Measurements from ENCODE around the gene CD2BP2.
"Not testable (repeated sequence)": the region's sequence is repeated elsewhere in the genome, so short reads cannot be mapped to it uniquely, and the experiment has no call there.

Gene CD2BP2

DNA sequence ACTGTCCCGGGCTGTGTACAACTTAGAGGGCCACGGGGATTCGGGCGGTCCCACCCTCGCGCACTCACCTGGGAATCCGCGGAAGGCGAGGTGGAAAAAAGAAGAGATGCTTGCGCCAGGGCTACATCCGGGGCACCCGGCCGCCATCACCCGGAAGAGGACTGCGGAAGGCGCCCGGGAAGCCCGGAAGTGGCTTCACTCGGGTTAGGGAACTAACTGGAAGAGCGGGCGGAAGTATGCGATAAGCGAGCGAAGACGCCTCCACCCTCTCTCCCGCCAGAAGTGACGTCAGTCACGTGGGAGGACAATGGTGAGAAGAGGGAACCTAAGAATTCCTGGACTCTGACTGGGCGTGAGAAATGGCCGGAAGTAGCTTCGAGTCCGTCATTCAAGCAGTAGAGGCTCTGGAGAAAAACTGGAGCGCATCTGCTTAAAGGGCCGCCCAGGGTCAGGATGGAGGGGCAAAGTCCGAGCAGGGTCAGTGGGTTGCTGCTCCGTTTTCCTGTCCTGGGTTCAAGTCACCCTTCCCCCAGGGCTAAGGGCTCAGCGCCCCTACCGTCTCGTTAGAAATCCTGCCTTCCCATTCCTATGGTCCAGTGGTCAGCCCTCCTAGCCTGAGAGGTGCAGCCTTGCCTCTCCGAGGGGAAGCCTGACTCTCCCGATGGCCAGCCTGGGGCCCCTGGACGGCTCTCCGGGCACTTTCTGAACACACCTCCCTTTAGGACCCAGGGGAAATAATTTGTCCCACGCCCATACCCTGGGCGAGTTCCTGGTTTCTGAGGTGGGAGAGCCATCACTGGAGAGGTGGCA lies at the start of gene CD2BP2:
TSS of gene CD2BP2 (minus strand) at position 165 of the 810 bp plus-strand sequence. CDS start 627 bp downstream, outside the sequence.
- DNase-seq = peak; percentile 95 to 98

DNA sequence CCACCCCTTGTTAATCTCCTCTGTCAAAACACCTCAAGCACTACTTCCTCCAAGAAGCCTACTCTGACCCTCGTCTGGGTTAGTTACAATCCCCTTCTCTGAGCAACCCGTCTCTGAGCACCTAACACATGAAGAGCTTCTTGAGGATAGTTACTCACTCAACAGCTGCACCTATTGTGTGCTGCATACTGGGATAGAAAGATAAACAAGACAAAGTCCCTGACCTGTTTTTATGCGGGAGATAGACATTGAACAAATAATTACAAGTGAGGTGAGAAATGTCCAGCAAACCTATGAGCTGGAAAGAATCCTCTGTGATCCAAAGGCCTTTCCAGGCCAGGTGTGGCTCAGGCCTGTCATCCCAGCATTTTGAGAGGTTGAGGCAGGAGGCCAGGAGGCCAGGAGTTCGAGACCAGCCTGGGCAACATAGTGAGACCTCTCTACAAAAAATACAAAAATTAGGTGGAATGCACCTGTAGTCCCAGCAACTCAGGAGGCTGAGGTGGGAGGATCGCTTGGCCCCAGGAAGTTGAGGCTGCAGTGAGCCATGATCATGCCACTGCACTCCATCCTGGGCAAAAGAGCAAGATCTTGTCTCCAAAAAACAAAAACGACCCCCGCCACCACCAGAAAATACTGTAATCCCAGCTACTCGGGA lies 46.8 kb upstream of the CD2BP2 start:
- DNase-seq = no peak

DNA sequence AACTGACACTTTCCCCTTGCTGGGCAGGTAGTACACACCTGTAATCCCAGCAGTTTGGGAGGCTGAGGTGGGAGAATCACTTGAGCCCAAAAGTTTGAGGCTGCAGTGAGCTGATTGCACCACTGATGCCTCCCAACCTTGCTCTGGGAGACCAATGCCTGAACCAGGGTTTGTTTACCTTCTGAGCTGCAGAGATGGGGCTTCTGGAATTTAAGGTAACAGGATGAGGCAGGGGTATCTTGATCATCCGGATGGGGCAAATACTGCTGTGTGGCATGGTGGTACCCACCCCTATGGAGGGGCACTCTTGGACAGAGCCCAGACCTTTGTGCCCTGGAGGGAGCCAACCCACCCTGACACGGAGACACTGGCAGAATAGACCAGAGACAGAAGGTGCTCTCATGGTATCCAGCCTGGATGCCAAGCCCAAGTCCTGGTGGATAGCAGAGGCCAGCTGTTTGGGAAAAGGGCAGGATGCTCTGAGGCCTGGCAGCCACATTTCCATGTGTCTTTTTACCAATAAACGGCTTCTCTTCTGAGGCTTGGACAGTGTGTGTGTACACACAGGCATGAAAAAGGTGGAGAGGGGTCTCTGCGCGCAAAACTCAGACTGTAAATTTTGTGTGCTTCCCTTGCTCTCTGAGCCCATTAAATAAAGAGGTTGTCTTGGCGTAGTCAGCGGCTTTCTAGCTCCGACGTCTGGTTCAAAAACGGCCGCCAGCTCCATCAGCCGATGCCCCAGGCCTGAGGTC lies 44.5 kb upstream of the CD2BP2 start:
- no peak for DNase-seq

DNA sequence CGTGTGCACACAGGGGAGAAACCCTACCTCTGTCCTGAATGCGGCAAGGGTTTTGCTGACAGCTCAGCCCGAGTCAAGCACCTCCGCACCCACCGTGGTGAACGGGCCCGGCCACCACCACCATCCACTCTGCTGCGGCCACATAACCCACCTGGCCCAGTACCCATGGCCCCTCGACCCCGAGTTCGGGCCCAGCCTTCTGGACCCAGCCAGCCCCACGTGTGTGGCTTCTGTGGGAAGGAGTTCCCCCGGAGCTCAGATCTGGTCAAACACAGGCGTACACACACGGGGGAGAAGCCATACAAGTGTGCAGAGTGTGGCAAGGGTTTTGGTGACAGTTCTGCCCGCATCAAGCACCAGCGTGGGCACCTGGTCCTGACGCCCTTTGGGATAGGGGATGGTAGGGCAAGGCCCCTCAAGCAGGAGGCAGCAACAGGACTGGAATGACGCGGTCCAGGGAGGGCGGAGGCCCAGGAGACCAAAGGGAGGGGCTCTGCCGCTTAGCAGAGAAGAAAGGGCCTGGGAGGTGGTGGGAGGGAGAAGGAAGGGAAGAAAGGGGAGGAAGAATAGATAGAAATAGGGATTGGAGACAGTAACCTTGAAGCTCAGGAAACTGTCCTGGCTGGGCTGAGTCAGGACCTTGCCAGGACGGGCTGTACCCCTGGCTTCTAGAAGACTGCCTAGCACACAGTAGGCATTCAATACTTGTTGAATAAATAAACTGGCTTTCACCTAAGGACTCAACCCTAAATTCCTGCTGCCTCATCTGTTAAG lies 43.7 kb upstream of the CD2BP2 start:
- no peak for DNase-seq

DNA sequence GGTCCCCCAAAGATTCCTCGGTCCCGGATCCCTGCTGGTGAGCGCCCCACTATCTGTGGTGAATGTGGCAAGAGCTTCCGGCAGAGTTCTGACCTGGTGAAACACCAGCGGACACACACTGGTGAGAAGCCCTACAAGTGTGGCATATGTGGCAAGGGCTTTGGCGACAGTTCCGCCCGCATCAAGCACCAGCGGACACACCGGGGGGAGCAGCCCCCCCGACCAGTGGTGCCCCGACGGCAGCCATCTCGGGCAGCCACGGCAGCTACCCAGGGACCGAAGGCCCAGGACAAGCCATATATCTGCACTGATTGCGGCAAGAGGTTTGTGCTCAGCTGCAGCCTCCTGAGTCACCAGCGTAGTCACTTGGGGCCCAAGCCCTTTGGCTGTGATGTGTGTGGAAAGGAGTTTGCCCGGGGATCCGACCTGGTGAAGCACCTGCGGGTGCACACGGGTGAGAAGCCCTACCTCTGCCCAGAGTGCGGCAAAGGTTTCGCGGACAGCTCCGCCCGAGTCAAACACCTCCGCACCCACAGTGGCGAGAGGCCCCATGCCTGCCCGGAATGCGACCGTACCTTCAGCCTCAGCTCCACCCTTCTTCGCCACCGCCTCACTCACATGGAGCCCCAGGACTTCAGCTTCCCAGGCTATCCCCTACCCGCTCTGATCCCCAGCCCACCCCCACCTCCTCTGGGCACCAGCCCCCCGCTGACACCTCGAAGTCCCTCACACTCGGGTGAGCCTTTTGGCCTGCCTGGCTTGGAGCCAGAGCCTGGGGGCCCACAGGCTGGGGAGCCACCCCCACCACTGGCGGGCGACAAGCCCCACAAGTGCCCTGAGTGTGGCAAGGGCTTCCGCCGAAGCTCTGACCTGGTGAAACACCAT lies 42.9 kb upstream of the CD2BP2 start:
- DNase-seq = no peak

DNA sequence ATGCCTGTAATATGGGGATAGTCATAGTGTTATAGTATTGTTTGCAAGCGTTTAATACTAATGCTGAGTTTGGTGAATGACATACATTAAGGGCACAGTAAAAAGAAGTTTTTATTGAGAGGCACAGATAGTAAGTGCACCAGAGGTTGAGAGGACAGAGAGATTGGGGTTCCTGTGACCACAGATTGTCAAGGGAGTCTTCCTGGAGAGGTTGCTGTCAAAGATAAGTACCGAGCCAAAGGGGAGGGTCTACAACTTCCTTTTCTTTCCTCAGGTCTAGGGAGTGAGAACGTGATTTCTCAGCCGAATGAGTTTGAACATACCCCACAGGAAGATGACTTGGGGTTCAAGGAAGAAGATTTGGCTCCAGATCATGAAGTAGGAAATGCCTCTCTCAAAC lies 41.9 kb upstream of the CD2BP2 start:
- no peak for DNase-seq

DNA sequence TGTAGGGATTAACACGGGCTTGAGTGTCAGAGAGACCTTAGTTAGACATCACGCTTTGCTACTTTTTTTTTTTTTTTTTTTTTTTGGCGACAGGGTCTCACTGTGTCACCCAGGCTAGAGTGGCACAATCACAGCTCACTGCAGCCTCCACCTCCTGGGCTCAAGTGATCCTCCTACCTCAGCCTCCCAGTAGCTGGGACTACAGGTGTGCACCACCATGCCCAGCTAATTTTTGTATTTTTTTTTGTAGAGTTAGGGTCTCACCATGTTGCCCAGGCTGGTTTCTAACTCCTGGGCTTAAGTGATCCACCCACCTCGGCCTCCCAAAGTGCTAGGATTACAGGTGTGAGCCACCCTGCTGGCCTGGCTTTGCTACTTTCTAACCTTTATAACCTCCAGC lies 41.5 kb upstream of the CD2BP2 start:
- DNase-seq = not testable (repeated sequence)

DNA sequence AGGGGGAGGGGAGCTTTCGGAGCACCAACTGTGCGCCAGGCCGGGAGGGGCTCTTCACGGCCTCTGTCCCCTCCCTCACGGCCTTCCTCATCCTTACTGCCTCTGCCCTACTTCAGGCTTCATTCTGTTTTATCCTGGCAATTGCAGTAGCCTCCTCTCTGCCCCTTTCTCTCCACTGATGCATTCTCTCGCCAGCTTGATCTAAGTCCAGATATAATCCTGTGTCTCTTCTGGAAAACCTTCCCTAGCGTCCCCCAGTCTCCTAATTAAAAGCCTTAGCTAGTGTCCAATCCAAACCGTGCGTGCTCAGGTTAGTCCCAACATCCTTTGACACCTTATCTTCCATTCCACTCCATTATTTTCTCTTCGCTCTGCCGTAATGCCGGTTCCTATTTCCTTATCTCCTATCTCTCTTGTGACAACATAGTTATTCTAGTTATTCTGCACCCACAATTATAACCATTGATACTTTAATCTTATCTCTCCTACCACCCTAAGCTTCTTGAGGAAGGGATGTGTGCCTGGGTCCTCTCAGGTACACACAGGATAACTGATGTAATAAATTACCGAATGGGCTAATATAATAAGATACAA lies 41.0 kb upstream of the CD2BP2 start:
- DNase-seq = no peak

DNA sequence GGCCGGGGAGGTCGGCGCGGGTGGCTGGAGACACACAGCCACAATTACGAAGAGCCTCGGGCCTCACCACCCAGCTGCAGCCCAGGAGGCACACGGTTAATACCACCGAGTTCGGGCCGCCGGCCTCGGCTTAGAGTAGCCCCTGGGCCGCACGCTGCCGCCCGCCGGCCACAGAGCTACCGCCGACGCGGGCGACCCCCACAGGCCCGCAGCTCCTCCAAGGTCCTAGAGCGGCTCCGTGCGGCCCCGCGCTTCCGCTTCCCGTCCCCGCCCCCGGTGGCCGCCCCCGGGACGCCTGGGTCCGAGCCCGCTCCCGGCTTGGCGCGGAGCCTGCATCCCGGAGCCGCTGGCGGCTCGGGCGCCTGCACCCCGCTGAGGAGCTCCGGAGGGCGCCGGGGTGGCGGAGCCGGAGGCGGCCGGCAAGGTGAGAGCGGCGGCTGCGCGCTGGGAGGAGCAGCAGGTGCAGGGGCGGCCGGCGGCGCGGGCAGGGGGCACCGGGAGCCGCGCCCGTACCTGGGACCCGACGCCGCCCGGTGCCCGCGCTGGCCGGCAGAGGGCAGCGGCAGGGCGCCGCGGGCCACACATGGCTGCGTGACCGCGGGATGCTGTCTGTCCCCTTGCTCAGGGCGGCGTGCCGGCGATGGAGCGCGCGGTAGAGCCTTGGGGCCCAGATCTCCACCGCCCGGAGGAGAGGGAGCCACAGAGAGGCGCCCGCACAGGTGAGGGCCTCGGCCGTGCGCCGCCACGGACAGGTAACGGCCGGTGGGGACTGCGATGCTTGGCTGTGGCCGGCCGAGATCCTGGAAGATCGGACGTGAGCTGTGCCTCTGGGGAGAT lies 40.3 kb upstream of the CD2BP2 start, which contains the start of gene ZNF48:
TSS of gene ZNF48 (plus strand) at position 266 of the 837 bp plus-strand sequence. CDS start at position 641, 375 bp downstream.
- peak; percentile 61 to 90 for DNase-seq

DNA sequence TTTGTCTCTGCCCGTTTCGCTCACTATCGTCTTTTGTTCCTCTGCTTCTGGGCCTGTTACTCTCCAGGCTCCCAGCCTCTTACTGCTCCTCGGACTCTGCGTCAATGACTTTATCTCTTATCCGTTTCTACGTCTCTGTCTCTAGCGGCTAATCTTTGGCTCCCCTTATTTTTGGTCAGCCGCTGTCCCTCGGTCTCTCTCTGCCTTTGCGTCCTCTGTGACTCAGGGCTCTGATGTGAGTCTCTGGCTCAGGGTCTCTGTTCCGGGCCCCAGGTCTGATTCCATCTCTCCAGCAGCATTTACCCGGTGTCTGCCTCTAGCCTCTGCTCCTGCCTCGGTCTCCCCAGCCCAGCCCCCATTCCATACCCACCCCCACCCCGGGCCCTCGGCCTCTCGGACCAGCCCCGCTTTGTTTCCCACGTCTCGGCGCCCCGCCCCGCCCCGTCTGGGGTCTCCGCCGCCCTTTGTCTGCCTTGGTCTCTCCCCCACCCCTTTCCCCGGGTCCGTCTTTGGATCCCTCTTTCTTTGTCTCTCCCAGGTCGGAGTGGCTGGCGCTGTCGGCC lies 39.6 kb upstream of the CD2BP2 start:
- DNase-seq = no peak

DNA sequence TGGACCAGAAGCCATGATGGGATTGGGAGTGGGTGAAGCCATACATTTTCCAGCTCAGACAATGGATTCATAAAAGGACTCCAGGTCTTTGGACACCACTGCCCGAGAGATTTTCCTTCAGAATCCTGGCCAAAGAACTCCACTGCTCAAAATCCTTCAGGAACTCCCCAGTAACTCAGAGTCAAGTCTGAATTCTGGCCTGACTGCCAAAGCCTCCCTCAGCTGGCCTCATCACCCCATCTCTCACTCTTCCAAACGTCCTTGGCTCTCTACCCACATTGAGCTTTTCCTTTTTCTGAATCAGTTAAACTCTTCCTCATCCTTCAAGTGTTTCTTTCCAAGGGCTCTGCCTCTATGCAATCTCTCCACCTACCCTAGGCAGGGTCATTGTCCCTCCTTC lies 28.4 kb upstream of the CD2BP2 start:
- DNase-seq = no peak

DNA sequence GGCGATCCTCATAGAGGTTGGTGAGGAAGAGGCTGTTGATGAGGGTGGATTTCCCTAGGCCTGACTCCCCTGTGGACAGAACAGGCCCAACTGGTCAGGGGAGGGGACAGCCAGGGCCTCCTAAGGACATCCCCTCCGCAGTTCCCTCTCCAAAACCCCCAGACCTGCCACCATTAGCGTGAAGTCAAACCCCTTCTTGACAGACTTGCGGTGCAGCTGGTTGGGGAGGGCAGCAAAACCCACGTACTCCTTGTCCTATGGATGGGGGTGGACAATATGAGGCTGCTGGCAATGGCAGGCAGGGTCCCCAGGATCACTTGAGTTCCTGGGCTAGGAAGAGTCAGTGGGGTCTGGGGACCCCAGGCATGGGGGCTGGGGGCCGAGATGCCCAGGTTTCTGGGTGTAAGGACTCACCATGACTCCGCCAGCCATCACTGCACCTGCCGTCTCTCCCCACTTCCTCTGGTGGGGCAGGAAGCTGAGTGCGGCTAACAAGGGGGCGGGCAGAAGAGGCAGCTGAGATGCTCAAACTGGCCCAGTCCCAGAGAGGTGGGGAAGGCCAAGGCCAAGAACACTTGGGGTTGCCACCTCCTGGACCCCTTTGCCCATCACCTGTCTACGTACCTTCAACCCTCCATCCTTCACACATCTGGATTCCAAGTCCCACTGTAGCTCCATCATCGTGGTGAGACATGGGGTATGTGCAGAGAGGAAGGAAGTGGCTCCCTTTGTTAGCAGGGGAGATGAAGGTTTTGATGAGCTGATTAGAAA lies 27.2 kb upstream of the CD2BP2 start, which contains the start of gene SEPTIN1:
TSS of gene SEPTIN1 (minus strand) at position 451 of the 771 bp plus-strand sequence. CDS start at position 432, 19 bp downstream.
- no peak for DNase-seq

DNA sequence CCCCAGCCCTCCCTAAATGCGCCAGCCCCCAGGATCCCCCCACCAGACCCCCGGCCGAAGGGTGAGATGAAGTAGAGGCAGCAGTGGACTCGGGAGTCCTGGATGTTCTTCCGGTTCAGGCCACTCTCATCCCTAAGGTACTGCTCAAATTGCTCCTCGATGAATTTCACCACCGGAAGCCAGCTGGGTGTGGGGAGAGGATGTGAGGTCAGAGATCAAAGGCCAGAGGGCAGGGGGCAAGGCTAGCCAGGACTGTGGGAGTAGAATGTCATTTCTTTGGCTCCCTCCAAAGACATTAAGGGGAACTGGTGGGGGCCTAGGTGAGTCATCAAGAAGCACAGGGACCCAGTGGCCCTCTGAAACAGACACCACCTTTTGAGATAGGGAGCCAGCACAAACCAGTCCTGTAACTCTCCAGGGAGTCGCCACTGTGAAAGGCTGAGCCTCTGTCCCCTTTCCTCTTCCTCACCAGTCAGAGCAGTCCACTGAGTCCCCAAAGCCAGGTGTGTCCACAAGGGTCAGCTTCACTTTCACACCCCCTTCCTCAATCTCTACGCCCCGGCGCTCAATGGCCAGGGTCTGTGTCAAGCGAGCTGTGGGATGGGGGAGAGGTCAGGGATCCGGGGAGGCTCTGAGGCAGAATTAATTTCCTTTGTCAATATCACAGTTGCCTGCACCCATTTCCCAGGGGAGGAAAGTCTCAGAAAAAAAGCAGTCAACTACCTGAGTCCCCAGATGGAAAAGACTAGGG lies 26.4 kb upstream of the CD2BP2 start:
- no peak for DNase-seq

DNA sequence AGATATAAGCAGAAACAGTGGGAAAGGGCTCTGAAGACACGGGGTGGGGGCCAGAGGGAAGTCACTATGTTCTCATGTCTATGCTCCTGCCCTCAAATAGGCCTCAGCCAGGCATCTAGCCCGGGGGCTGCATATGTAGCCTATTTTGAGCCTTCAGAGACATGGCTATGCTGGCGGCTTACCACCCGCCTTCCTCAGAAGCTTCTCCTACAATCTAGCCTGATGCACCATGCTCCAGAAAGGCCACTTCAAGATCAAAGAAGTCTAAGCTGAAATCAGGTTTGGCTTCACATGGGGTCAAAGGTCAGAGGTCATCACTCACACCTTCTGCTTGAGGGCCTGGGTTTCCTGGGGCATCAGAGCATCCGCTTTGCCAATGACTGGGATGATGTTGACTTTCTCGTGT lies 25.7 kb upstream of the CD2BP2 start:
- no peak for DNase-seq

DNA sequence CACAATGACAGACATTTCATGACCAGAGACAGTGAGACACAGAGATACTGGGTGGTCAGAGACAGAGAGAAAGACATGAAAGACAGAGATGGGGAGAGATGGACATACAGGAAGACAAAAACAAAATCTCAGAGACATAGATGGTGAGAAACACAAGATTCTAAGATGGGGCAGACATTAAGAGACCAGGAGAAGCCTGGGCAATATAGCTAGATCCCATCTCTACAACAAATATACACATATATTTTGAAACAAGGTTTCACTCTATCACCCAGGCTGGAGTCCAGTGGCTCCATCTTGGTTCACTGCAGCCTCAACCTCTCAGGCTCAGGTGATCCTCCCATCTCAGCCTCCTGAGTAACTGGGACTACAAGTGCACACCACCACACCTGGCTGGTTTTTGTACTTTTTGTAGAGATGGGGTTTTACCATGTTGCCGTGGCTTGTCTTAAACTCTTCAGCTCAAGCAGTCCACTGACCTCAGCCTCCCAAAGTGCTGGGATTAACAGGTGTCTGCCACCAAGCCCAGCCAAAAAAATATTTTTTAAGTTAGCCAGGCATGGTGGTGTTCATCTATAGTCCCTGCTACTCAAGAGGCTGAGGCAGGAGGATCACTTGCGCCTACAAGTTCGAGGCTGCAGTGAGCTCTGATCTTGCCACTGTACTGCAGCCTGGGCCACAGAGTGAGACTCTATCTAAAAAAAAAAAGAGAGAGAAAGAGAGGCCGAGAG lies 25.1 kb upstream of the CD2BP2 start:
- no peak for DNase-seq

DNA sequence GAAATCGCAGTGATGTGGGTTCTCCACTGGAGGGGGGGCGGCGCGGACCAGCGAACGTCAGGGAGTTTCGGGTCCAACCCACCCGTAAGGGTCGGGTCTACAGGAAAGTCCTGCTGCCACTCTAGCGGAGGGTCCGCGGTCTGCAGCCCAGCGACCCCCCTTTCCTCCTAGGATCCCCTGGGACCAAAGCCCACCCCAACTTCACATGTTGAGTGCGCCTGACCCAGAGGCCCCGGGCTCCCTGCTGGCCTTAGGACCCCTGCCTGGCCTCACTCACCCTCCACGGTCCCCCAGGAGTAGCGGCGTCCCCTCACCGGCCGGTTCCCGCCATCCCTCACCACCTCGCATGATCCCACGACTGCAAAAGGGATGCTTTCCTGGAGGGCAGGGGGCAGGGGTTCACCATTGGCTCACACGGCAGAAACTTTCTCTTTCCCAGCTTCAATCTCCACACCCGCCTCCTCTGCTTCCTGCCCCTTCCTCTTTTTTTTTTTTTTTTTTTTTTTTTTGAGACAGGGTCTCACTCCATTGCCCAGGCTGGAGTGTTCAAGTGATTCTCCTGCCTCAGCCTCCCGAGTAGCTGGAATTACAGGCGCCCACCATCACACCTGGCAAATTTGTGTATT lies 24.2 kb upstream of the CD2BP2 start:
- DNase-seq = no peak

Measured in NCI-H446 (cell line).